Prostate gland (tissue), 2 donors: ENCODE measurements around the gene FITM2. TPM values are rescaled to one million over a fixed set of nuclear protein-coding genes. Genes with fewer than 3 reads are reported as not detected.

Source experiments
- small RNA-seq, 2 donors: library from RNA; depleted of rRNA; stranded (forward); fragments of <200 nt; gene quantifications; one replicate each; pipeline ENCODE3, GENCODE V24; 2016
- total RNA-seq, 2 donors: library from RNA; depleted of rRNA; stranded (reverse); fragments of >200 nt; gene quantifications; one replicate each; pipeline ENCODE4 v1.1.0, GENCODE V29; 2016

Gene FITM2
- total RNA-seq, 2 donors from 2014 or later: 11.6 to 24.2 TPM

Small RNA genes lying within 50 kb of the gene (small RNA-seq; reads per million reads assigned to genes)
- gene RF00019: 0 reads per million in 2 donors

Other genes starting within 250 kb of the FITM2 start
- 10 to 100 TPM; 29.1 to 31.1 TPM for gene JPH2, start 124.0 kb downstream of the FITM2 start, total RNA-seq
- gene OSER1, start 100.4 kb downstream of the FITM2 start, total RNA-seq: 10 to 100 TPM; 31.6 to 42.7 TPM
- 1 to 10 TPM in 1 of 2 donors, not detected in 1; 1.5 TPM for gene GDAP1L1, start 63.9 kb downstream of the FITM2 start, total RNA-seq
- gene R3HDML, start 25.8 kb upstream of the FITM2 start, total RNA-seq: under 1 TPM in 1 of 2 donors, not detected in 1; 0.91 TPM
- gene HNF4A, start 44.5 kb upstream of the FITM2 start, total RNA-seq: not detected
- 10 to 100 TPM; 11.8 to 14.8 TPM for gene TTPAL, start 164.7 kb upstream of the FITM2 start, total RNA-seq
- 100 to 1,000 TPM in 1 of 2 donors, 10 to 100 TPM in 1; 89.1 to 141 TPM for gene SERINC3, start 210.9 kb upstream of the FITM2 start, total RNA-seq